Upper lobe of left lung (tissue), 4 donors: ENCODE measurements around the gene TFPI2.

Experiments
- CTCF ChIP-seq, 6 experiments: fragments of 450-650 bp in 4 of 6; fragments of 200-600 bp in 2 of 6; sonication (generic) in 2 of 6; IDR thresholded peaks; one replicate each; pipeline ENCODE4 v1.5.1; 2016 to 2019; ENCODE audit warnings: antibody characterized with exemption in 6 of 6
- POLR2A ChIP-seq, 4 donors: fragments of 450-650 bp; IDR thresholded peaks; one replicate each; pipeline ENCODE4 v1.5.1; 2016 to 2017; ENCODE audit warnings: antibody characterized with exemption in 4 of 4, mild to moderate bottlenecking in 2 of 4
- POLR2AphosphoS5 ChIP-seq, 2 donors: sonication (generic); formaldehyde crosslinking; IDR thresholded peaks; one replicate each; pipeline ENCODE4 v1.5.1; 2017; ENCODE audit warnings: antibody characterized with exemption in 2 of 2

GRCh38 chr7:93856323-93856722, 34.2 kb downstream of the TFPI2 start:
- TF ChIP-seq CTCF (IDR thresholded peaks at IDR 0.05) (no peak), POLR2AphosphoS5 (IDR thresholded peaks at IDR 0.05) (no peak), POLR2A (IDR thresholded peaks at IDR 0.05) (no peak)
